Gastroesophageal sphincter (tissue), 4 donors: Measurements from ENCODE around the gene EIF6. TPM values are rescaled to one million over a fixed set of nuclear protein-coding genes. Genes with fewer than 3 reads are reported as not detected.

ENCODE experiments used
- ATAC-seq: fragments of 150-250 bp; one replicate; pipeline ENCODE4 v1.9.1; 2016; ENCODE audit warnings: mild to moderate bottlenecking, moderate library complexity
- H3K27ac ChIP-seq, 4 donors: fragments of 200-600 bp; sonication (generic) in 3 of 4; 1 replicate in 3 of 4; 2 replicates in 1 of 4; pipeline ENCODE4 v1.5.1; 2016 to 2019
- H3K27me3 ChIP-seq: fragments of 200-600 bp; sonication (generic); one replicate; pipeline ENCODE4 v1.5.1; 2019
- H3K36me3 ChIP-seq, 2 donors: fragments of 200-600 bp; sonication (generic); one replicate each; pipeline ENCODE4 v1.5.1; 2019; ENCODE audit warnings: control low read depth in 1 of 2
- H3K4me1 ChIP-seq, 3 donors: fragments of 200-600 bp; sonication (generic); 1 replicate in 2 of 3; 2 replicates in 1 of 3; pipeline ENCODE4 v1.5.1; 2016 to 2019; ENCODE audit warnings: control low read depth in 2 of 3
- H3K4me3 ChIP-seq, 2 donors: fragments of 200-600 bp; sonication (generic); one replicate each; pipeline ENCODE4 v1.5.1; 2019; ENCODE audit warnings: mild to moderate bottlenecking in 1 of 2, moderate library complexity in 1 of 2
- H3K9me3 ChIP-seq, 3 donors: fragments of 200-600 bp; sonication (generic); one replicate each; pipeline ENCODE4 v1.5.1; 2017 to 2019; ENCODE audit warnings: control low read depth in 2 of 3
- CTCF ChIP-seq, 4 experiments: fragments of 200-600 bp in 2 of 4; fragments of 450-650 bp in 2 of 4; sonication (generic) in 1 of 4; IDR thresholded peaks; one replicate each; pipeline ENCODE4 v1.5.1; 2017 to 2019; ENCODE audit warnings: antibody characterized with exemption in 4 of 4, mild to moderate bottlenecking in 2 of 4, moderate library complexity in 2 of 4
- EP300 ChIP-seq: sonication (generic); formaldehyde crosslinking; IDR thresholded peaks from one replicate; pipeline ENCODE4 v1.6.1; 2017; ENCODE audit warnings: antibody characterized with exemption, mild to moderate bottlenecking
- POLR2A ChIP-seq, 2 donors: fragments of 450-650 bp; IDR thresholded peaks; one replicate each; pipeline ENCODE4 v1.6.1; 2017; ENCODE audit warnings: antibody characterized with exemption in 2 of 2, mild to moderate bottlenecking in 2 of 2, moderate library complexity in 1 of 2
- POLR2AphosphoS5 ChIP-seq: sonication (generic); formaldehyde crosslinking; IDR thresholded peaks from one replicate; pipeline ENCODE4 v1.6.1; 2017; ENCODE audit warnings: antibody characterized with exemption
- WGBS, 2 donors: methylation state at CpG; one replicate each; pipeline ENCODE4 v1.1.5; 2018; ENCODE audit warnings: low coverage in 1 of 2; 5-methylcytosine and 5-hydroxymethylcytosine counted together
- total RNA-seq, 4 donors: library from RNA; depleted of rRNA; stranded (reverse); fragments of >200 nt; gene quantifications; one replicate each; pipeline ENCODE4 v1.1.0, GENCODE V29; 2016

Gene EIF6
- total RNA-seq, 4 donors from 2014 or later, result 66.0 to 92.4 (median 80.8) TPM

- no peaks in the 10 kb centered on the region for H3K9me3 ChIP-seq
- no peak within 1 kb of the TSS for H3K4me3 ChIP-seq
- TF ChIP-seq POLR2A (IDR thresholded peaks at IDR 0.05), result no peak
- no peak for TF ChIP-seq POLR2AphosphoS5
- TF ChIP-seq EP300, result no peak
- TF ChIP-seq CTCF (IDR thresholded peaks at IDR 0.05), result no peak
- H3K4me1 ChIP-seq, result no peaks in the 10 kb centered on the region
- whole genome bisulfite sequencing, 2 donors, result no CpG with 5 or more reads among the region's 40 CpGs
- no peak for ATAC-seq
- peaks cover 16% of the 10 kb centered on the region for H3K27me3 ChIP-seq
- no peak within 1 kb of the TSS for H3K27ac ChIP-seq
- H3K36me3 ChIP-seq, result no peaks in the 10 kb centered on the region
Observed at GRCh38 chr20:35291654-35292503, 7.3 kb upstream of the EIF6 start, which contains the start of gene FAM83C. Gene FAM83C (minus strand): TSS chr20:35292425. CDS start chr20:35292304, 121 bp downstream.

GRCh38 chr20:35290887-35291417 lies 6.4 kb upstream of the EIF6 start:
- H3K4me3 ChIP-seq, result no peak overlapping the region
- no peak for ATAC-seq
- H3K36me3 ChIP-seq, result no peaks in the 10 kb centered on the region
- WGBS, 2 donors, result 63% methylated on average over 2 of the region's 7 CpGs; no CpG with 5 or more reads in 1 of the 2 donors
- H3K4me1 ChIP-seq, result no peaks in the 10 kb centered on the region
- peaks cover 16% of the 10 kb centered on the region for H3K27me3 ChIP-seq
- TF ChIP-seq POLR2A (IDR thresholded peaks at IDR 0.05), result no peak
- no peak for TF ChIP-seq CTCF (IDR thresholded peaks at IDR 0.05)
- no peak for TF ChIP-seq POLR2AphosphoS5
- no peak for TF ChIP-seq EP300
- H3K9me3 ChIP-seq, result no peaks in the 10 kb centered on the region
- no peak overlapping the region for H3K27ac ChIP-seq

GRCh38 chr20:35290186-35290886 lies 5.8 kb upstream of the EIF6 start:
- ATAC-seq, result no peak
- WGBS, 2 donors, result 43% methylated on average over 2 of the region's 7 CpGs; no CpG with 5 or more reads in 1 of the 2 donors
- Histone ChIP-seq H3K4me1 (peaks cover 0 to 2% (median 0%) of the 10 kb centered on the region in 3 donors), H3K4me3 (no peak overlapping the region), H3K36me3 (no peaks in the 10 kb centered on the region), H3K27ac (no peak overlapping the region), H3K27me3 (peaks cover 16% of the 10 kb centered on the region), H3K9me3 (no peaks in the 10 kb centered on the region)
- TF ChIP-seq EP300, result no peak
- no peak for TF ChIP-seq POLR2A (IDR thresholded peaks at IDR 0.05)
- no peak for TF ChIP-seq POLR2AphosphoS5
- TF ChIP-seq CTCF (IDR thresholded peaks at IDR 0.05), result no peak

- ATAC-seq, result no peak
- WGBS, 2 donors, result 80 to 85% methylated on average over 1 to 4 of the region's 19 CpGs
- peaks cover 8% of the 10 kb centered on the region for H3K27me3 ChIP-seq
- no peak for TF ChIP-seq POLR2AphosphoS5
- no peak for TF ChIP-seq EP300
- no peak for TF ChIP-seq POLR2A (IDR thresholded peaks at IDR 0.05)
- no peak for TF ChIP-seq CTCF (IDR thresholded peaks at IDR 0.05)
- no peak overlapping the region for H3K4me3 ChIP-seq
- H3K27ac ChIP-seq, result no peak overlapping the region
- H3K9me3 ChIP-seq, result no peaks in the 10 kb centered on the region
- no peaks in the 10 kb centered on the region for H3K36me3 ChIP-seq
- peaks cover 4 to 14% (median 8%) of the 10 kb centered on the region in 3 donors for H3K4me1 ChIP-seq
Observed at GRCh38 chr20:35288325-35289060, 3.9 kb upstream of the EIF6 start.
